BE2C (cell line): ENCODE data around the gene KLHL14.
"Not testable (repeated sequence)": the region's sequence is repeated elsewhere in the genome, so short reads cannot be mapped to it uniquely, and the experiment has no call there.

ENCODE experiments used
- DNase-seq: peaks from one replicate; pipeline ENCODE4 v3.0.0-alpha.2; 2020
- H3K27me3 ChIP-seq: fragments of 250-450 bp; sonication (Bioruptor Pico); 2 replicates; pipeline ENCODE4 v1.5.1; 2020; ENCODE audit warnings: mild to moderate bottlenecking
- H3K36me3 ChIP-seq: fragments of 250-450 bp; sonication (Bioruptor Pico); 2 replicates; pipeline ENCODE4 v1.5.1; 2020; ENCODE audit warnings: mild to moderate bottlenecking
- H3K4me1 ChIP-seq: fragments of 250-450 bp; sonication (Bioruptor Pico); 2 replicates; pipeline ENCODE4 v1.5.1; 2020
- H3K4me3 ChIP-seq: 2 replicates; pipeline ENCODE4 v1.5.1; 2011; ENCODE audit warnings: low read depth, low read length
- H3K9me3 ChIP-seq: fragments of 250-450 bp; sonication (Bioruptor Pico); 2 replicates; pipeline ENCODE4 v1.5.1; 2020
- TF ChIP-seq, protein P1 (sequence below): IDR thresholded peaks from 2 replicates; pipeline ENCODE4 v1.5.1; 2012; ENCODE audit warnings: mild to moderate bottlenecking, low read depth, low read length

KLHL14 gene

DNA sequence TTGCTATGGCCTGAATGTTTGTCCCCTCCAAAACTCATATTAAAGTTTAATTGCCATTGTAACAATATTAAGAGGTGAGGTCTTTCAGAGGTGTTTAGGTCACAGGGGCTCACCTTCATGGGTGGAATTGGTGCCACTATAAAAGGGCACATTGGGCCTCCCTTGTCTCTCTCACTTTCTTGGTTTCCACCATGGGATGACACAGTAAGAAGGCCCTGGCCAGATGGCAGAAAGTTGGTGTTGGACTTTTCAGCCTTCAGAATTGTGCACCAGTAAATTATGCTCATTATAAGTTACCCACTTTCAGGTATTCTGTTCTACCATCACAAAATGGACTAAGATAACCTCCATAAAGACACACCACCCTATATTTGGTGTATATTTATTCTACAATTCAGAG is 102.1 kb downstream of the KLHL14 start:
- TF ChIP-seq, protein P1, sequence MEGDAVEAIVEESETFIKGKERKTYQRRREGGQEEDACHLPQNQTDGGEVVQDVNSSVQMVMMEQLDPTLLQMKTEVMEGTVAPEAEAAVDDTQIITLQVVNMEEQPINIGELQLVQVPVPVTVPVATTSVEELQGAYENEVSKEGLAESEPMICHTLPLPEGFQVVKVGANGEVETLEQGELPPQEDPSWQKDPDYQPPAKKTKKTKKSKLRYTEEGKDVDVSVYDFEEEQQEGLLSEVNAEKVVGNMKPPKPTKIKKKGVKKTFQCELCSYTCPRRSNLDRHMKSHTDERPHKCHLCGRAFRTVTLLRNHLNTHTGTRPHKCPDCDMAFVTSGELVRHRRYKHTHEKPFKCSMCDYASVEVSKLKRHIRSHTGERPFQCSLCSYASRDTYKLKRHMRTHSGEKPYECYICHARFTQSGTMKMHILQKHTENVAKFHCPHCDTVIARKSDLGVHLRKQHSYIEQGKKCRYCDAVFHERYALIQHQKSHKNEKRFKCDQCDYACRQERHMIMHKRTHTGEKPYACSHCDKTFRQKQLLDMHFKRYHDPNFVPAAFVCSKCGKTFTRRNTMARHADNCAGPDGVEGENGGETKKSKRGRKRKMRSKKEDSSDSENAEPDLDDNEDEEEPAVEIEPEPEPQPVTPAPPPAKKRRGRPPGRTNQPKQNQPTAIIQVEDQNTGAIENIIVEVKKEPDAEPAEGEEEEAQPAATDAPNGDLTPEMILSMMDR, result no peak
- no peak overlapping the region for H3K4me3 ChIP-seq
- H3K9me3 ChIP-seq, result no peaks in the 10 kb centered on the region
- no peaks in the 10 kb centered on the region for H3K27me3 ChIP-seq
- H3K36me3 ChIP-seq, result no peaks in the 10 kb centered on the region
- no peak for DNase-seq
- no peaks in the 10 kb centered on the region for H3K4me1 ChIP-seq

DNA sequence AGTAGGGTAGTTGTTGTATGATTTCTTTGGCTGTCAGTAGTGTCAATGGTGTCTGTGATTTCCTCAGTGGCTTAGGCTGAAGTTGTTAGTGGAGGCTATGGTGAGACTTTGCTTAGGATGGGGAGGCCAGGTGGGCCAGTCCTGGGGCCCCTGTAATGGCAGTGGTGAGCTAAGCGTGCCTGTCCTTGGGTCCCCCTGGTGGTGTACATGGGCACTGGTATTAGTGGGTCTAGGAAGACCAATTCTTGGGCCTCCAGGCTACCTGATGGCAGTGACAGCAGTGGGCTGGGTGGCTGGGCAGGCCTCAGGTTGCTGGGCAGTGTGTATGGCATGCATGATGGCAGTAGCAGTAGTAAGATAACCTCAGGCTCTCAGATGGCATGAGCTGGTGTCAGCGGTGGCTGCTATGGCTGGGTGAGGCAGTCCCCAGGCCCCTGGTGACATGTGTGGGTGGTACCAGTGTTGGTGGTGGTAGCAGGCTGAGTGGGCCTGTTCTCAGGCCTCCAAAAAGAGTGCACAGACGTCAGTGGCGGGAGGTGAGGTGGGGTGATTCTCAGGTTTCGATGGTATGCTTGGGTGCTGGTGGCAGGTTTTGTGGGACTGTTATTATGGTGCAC is 103.2 kb downstream of the KLHL14 start:
- DNase-seq, result no peak
- Histone ChIP-seq H3K4me3 (no peak overlapping the region), H3K27me3 (no peaks in the 10 kb centered on the region), H3K4me1 (no peaks in the 10 kb centered on the region), H3K9me3 (no peaks in the 10 kb centered on the region), H3K36me3 (no peaks in the 10 kb centered on the region)
- TF ChIP-seq, protein P1, result no peak

DNA sequence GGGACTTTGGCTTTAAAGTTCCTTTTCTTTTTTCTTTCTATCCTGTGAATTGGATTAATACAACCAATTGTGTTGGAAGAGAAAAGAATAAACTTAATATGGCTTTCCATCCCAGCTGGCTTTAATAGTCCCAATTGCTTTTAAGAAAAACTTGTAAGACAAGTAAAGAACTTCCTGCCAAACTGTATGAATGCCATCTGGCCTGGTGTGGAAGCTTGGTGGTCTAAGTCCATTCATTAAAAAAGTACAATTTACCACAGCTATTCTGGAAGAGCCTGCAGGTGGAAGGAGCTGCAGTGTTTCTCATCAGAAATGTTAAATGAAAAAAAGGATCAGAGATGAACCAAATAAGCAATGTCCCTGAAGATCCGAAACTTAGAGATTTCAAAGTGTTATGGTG is 103.9 kb downstream of the KLHL14 start:
- H3K4me3 ChIP-seq, result no peak overlapping the region
- no peaks in the 10 kb centered on the region for H3K27me3 ChIP-seq
- no peaks in the 10 kb centered on the region for H3K4me1 ChIP-seq
- TF ChIP-seq, protein P1, result no peak
- no peaks in the 10 kb centered on the region for H3K36me3 ChIP-seq
- no peak for DNase-seq
- H3K9me3 ChIP-seq, result no peaks in the 10 kb centered on the region

DNA sequence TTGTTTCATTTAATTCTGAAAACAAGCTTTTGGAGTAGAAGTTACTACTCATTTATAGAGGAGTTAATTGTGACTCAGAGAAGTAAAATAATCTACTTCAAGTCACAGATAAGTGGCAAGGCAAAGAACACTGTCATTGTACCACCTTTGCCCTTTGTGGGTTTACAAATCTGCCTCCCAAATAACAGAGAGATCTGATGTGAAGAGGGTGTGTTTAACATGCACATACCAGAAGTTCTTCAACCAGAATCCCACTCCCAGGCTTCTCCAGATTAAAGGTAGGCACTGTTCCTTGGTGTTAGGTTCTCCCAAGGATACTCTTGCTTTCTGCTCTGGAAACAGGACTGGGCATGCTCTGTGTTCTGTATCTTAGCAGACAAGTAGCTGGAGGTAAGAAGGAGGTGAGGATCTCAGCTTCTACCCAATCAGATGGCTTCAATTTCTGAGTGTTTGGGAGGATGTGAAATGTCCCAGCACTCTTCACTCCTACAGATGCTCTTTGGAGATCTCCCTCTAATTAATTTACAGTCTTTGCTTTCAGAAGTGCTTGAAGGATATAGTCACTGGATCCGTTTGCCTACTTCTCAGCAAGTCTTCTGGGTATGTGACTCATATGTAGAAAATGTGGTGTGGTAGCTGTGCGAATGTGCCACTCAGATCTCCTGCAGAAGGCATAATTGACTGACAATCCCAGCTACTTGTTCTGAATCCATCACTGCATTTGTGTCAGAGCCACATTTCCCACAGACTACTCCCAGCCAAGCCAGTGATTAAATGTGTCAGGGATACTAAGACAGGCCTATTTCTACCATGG is 111.1 kb downstream of the KLHL14 start:
- no peaks in the 10 kb centered on the region for H3K4me1 ChIP-seq
- TF ChIP-seq, protein P1, result no peak
- no peaks in the 10 kb centered on the region for H3K27me3 ChIP-seq
- no peak for DNase-seq
- no peaks in the 10 kb centered on the region for H3K9me3 ChIP-seq
- H3K36me3 ChIP-seq, result no peaks in the 10 kb centered on the region
- no peak overlapping the region for H3K4me3 ChIP-seq

DNA sequence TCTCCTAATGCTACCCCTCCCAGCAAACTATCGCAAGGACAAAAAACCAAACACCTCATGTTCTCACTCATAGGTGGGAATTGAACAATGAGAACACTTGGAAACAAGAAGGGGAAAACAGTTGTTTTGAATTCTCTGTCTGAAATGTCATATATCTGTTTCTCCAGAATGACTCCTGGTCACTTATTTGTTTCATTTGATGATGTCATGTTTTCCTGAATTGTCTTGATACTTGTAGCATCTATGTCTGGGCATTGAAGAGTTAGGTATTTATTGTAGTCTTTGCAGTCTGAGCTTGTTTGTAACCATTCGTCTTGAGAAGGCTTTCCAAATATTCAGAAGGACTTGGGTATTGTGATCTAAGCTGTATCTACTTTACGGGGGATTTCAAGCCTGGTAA is 118.3 kb downstream of the KLHL14 start:
- H3K4me3 ChIP-seq, H3K36me3 ChIP-seq, DNase-seq, H3K9me3 ChIP-seq, H3K27me3 ChIP-seq, H3K4me1 ChIP-seq: not testable (repeated sequence)

DNA sequence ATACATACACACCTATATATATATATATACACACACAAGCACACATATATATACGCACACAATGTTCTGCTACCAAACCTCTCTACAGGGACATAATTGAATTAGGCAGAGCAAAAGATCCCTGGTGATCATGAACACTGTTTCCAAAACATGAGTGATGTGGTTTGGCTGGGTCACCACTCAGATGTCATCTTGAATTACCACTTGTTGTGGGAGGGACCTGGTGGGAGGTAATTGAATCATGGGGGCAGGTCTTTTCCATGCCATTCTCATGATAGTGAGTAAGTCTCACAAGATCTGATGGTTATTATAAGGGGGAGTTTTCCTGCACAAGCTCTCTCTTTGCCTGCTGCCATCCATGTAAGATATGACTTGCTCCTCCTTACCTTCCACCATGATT is 135.2 kb downstream of the KLHL14 start:
- not testable (repeated sequence) for H3K4me1 ChIP-seq, H3K36me3 ChIP-seq, H3K9me3 ChIP-seq, H3K27me3 ChIP-seq, H3K4me3 ChIP-seq, DNase-seq

DNA sequence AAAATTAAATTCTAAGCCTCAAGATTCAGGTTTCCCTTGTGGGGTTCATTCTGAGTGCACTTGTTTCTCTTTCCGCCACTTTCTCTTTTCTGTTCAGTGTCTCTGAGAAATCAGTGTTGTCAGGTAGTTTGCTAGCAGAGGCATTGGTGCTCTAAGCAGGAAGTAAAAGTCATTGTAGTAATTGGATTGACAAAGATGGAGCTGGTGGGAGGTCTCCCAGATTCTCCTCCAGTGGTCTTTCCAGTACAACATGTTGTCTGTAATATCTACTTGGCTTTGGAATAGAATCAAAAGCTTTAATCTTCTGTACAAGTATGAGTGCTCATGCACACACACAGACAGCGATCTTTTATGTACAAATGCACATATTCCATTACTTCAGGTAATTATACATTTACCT is 135.6 kb downstream of the KLHL14 start:
- H3K36me3 ChIP-seq, result no peaks in the 10 kb centered on the region
- no peak for DNase-seq
- TF ChIP-seq, protein P1, result no peak
- no peaks in the 10 kb centered on the region for H3K27me3 ChIP-seq
- H3K4me1 ChIP-seq, result no peaks in the 10 kb centered on the region
- H3K4me3 ChIP-seq, result no peak overlapping the region
- H3K9me3 ChIP-seq, result no peaks in the 10 kb centered on the region
